Measurements from ENCODE around the gene POLR1B.

DNA sequence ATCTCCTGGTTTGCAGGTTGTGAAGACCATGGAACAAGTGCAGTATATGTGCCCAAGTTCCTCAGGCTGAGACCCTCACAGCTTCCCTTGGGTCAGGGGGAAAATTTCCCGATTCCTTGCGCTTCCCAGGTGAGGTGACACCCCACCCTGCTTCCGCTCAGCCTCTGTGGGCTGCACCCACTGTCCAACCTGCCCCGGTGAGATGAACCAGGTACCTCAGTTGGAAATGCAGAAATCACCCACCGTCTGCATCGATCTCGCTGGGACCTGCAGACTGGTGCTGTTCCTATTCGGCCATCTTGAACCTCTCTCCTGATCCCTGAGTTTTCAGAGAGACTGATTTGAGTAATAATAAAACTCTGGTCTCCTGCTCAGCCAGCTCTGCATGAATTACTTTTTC, 72.8 kb downstream of the POLR1B start:
- TF ChIP-seq, protein P1, sequence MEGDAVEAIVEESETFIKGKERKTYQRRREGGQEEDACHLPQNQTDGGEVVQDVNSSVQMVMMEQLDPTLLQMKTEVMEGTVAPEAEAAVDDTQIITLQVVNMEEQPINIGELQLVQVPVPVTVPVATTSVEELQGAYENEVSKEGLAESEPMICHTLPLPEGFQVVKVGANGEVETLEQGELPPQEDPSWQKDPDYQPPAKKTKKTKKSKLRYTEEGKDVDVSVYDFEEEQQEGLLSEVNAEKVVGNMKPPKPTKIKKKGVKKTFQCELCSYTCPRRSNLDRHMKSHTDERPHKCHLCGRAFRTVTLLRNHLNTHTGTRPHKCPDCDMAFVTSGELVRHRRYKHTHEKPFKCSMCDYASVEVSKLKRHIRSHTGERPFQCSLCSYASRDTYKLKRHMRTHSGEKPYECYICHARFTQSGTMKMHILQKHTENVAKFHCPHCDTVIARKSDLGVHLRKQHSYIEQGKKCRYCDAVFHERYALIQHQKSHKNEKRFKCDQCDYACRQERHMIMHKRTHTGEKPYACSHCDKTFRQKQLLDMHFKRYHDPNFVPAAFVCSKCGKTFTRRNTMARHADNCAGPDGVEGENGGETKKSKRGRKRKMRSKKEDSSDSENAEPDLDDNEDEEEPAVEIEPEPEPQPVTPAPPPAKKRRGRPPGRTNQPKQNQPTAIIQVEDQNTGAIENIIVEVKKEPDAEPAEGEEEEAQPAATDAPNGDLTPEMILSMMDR (IDR thresholded peaks at IDR 0.05; ENCODE audit: insufficient read depth, low read length, poor library complexity, severe bottlenecking) = no peak
- no peak for TF ChIP-seq EZH2phosphoT487 (conservative IDR thresholded peaks at IDR 0.05; ENCODE audit: low read length)
